Measurements from ENCODE around the gene TBX4.
"Not testable (repeated sequence)": the region's sequence is repeated elsewhere in the genome, so short reads cannot be mapped to it uniquely, and the experiment has no call there.

TBX4 gene

GRCh38 chr17:61431594-61432311, 20.5 kb upstream of the TBX4 start:
- no peak for DNase-seq

DNA sequence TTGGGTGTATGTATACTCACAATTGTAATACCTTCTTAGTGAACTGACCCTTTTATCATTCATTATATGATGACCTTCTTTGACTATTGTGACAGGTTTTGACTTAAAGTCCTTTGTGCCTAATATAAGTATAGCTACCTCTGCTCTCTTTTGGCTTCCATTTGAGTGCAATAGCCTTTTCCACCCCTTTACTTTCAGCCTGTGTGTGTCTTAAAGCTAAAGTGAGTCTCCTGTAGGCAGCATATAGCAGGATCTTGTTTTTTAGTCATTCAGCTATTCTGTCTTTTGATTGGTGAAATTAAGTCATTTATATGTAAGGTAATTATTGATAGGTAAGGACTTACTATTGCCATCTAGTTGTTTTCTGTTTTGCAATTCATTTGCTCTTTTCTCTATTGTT, 15.9 kb upstream of the TBX4 start:
- DNase-seq: no peak

GRCh38 chr17:61436995-61437704, 15.1 kb upstream of the TBX4 start:
- DNase-seq: no peak

DNA sequence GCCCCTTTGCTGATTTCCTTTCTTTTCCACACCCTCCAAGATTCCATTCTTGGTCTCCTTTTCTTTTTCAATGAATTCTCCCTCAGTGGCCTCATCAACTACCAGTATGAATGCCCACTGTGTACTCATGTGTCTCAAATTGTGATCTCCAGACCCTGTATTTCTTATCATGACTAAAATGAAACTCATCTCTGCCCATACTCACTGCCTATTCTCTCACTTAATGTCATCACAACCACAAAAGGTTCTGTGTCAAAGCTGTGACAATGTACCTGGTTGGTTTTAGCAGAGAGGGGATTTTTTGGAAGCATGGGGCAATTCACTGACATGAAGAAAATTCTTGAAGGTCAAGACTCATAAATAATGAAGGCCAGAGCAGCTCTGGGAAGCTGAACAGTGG, 11.5 kb upstream of the TBX4 start:
- DNase-seq: no peak

DNA sequence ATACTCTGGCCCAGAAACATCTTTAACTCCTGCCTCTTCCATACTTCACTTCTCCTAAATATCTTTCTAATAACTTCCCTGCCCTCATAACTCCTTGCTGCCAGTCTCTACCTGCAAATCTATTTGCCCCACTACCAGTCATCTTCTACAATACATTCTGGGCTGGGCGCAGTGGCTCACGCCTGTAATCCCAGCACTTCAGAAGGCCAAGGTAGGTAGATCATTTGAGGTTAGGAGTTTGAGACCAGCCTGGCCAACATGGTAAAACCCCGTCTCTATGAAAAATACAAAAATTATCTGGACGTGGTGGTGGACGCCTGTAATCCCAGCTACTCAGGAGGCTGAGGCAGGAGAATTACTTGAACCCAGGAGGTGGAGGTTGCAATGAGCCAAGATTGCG, 10.7 kb upstream of the TBX4 start:
- not testable (repeated sequence) for DNase-seq

DNA sequence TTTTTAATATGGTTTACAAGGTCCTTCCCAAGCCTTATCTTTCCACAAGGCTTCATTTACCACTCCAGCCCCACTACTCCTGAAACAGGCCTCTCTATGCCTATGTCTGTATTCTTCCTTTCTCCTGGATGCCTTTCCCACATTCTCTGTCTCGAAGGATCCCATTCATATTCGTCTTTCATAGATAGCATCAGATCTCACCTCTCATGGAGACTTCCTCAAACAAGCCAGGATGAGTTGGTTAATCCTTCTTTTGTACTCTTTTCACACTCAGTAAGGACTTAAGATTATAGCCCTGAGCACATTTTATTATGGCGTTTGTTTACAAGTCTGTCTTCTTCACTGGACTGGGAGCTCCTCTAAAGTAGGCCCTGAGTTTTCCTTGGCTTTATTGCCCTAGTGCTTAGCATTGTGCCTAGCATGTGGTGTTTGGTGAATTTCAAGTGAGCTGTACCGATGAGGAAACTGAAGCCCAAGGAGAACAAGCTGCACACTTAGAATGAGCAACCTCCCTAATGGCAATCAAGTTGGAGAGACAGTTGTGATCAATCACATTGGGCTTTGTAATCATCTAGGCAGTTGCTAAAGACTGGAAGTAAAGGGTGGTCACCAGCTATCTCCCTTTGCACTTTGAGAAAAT, 10.0 kb upstream of the TBX4 start:
- DNase-seq: no peak

- DNase-seq: no peak
These were observed 9.2 kb upstream of the TBX4 start for GRCh38 chr17:61442878-61443474.

DNA sequence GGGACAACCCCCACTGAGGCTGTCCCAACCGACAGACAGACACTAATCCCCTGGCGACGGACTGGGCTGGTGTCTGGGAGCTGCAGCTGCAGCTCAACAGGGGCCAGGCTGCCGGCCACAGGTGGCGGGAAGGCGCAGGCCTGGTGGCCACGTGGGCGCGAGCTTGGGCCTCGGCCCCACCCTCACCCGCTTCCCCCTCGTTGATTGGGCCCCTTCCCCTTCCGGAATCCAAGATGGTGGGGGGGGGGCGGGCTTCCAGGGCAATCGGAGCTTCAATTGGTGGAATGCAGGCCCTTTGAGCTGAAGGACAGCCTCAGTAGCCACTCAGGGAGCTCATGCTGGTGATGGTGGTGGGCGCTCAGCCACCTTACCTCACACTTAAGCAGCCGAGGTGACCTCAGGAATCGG, 8.7 kb upstream of the TBX4 start:
- DNase-seq: no peak

GRCh38 chr17:61444075-61444474, 8.1 kb upstream of the TBX4 start:
- DNase-seq: no peak

- DNase-seq: no peak
These were observed 7.4 kb upstream of the TBX4 start for GRCh38 chr17:61444831-61445230.

DNA sequence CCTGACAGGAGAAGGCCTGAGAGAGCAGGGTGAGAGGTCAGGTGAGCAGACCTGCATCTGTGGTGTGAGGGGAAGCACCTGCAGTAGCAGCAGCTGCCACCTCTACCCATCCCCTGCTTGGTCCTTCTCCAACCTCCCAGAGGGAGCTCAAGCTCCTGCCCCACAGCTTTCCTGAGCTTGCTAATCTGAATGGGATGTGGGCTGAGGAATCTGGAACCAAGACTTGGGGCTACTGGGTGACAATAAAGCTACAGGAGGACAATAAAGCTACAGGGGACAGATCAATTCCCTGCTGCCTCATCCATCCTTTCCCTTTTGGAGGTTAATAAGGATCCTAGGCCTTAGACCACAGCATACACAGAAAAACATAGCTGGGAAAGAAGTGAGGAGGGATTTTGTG, 4.9 kb upstream of the TBX4 start:
- no peak for DNase-seq

DNA sequence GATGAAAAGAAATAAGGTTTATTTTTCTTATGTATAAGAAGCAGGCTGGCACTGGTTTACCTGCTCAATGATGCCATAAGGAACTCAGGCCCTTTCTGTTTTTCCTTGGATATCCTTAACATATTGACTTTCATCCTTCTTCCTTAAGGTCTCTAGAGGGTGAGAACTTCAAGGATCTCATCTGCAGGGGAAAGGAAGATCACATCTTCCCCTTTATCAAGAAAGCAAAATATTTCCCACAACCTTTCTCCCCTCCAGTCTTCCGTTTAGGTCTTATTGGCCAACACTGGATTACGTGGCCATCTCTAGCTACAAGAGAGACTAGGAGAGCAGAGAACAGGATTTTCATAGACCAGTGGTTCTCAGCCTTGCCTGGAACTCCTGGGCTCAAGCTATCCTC, 4.2 kb upstream of the TBX4 start:
- DNase-seq: no peak

DNA sequence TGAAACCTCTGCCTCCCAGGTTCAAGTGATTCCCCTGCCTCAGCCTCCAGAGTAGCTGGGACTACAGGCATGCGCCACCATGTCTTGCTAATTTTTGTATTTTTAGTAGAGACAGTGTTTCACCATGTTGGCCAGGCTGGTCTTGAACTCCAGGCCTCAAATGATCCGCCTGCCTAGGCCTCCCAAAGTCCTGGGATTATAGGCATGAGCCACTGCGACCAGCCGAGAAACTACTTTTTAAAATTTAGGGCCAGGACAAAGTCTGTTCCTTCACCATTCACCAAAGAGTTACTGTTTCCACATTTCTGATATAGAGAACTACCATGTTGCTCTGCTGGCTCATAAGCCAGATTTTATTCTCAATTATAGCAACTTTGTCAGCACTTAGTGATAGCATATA, 3.1 kb upstream of the TBX4 start:
- DNase-seq: not testable (repeated sequence)

GRCh38 chr17:61449707-61450640, 2.2 kb upstream of the TBX4 start:
- DNase-seq: no peak

- DNase-seq: no peak
These were observed 1.3 kb upstream of the TBX4 start for GRCh38 chr17:61450641-61451537.

- no peak for DNase-seq
These were observed 503 bp upstream of the TBX4 start for GRCh38 chr17:61451538-61452300.

DNA sequence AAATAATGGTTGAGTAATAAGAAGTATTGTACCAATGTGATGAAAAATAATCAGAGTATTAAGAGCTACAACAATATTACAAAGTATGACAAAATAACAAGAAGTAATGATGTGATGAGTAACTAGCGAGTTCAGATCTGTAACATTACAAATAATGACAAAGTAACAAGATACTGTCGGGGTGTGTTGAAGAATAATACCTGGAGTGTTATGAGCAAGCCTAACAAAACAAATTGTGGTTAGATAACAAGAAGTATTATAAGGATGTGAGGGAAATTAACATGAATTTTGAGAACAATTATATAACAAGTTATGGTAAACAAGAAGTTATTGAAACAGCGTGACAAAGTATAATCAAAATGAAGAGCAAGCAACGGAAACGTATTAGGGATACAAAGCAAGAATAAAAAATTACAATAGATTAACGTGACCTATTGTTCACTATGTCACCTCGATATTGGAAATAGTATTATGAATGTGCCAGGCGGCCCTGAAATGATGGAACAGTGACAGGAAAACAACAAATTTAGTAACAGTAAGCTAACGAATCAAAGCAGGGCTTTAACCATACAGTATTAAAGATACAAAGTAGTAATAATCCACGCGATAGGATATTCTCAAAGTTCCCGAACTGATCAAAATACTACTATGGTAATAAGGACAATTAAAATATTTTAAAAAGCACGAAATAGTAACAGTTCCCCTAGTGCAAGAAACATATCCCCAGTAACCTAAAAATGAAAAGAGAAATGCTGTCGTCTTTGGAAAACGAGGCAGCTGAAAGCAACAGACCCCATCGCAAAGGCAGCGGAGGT, 1.6 kb downstream of the TBX4 start:
- DNase-seq: no peak

GRCh38 chr17:61454381-61455323, 2.4 kb downstream of the TBX4 start:
- no peak for DNase-seq
